ENCODE results near the gene LRP1-AS. TPM values are rescaled to one million over a fixed set of nuclear protein-coding genes. Genes with fewer than 3 reads are reported as not detected.

Gene LRP1-AS
- total RNA-seq, 1 experiment from 2014 or later = not detected

DNA sequence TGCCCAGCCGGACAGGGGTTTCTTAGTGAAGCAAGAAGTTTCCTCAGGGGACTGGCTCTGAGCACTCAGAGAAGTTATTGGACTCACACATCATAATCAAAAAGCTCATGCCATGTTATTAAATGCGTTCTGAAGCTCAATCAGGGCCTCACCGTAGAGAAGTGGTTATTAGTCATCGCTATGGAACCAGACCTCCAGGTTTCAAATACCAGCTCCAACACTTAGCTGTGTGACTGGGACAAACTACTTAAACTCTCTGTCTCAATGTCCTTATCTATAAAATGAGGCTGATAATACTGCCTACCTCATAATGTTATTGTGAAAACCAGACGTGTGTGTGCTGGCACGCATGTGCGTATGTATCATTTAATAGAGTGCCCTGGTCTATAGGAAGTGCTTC lies 43.6 kb downstream of the LRP1-AS start:
- DNase-seq (ENCODE audit: low spot score) (no peak), ATAC-seq (no peak)
- Mint-ChIP-seq H3K27ac (no peak overlapping the region), H3K4me1 (peaks cover 6% of the 10 kb centered on the region; the same call in 1 of the 2 replicates), H3K27me3 (ENCODE audit: low read depth) (no peaks in the 10 kb centered on the region), H3K4me3 (no peak overlapping the region), H3K36me3 (peaks cover 24% of the 10 kb centered on the region), H3K9me3 (no peaks in the 10 kb centered on the region)
- no peak for TF ChIP-seq CREM (CRISPR knock-in tag; IDR thresholded peaks at IDR 0.05)
- TF ChIP-seq MLX (CRISPR knock-in tag; IDR thresholded peaks at IDR 0.05) = no peak
- TF ChIP-seq ZNF416 (CRISPR knock-in tag; IDR thresholded peaks at IDR 0.05) = no peak
- no peak for TF ChIP-seq PRDM15 (CRISPR knock-in tag; IDR thresholded peaks at IDR 0.05)
- TF ChIP-seq NR1H2 (CRISPR knock-in tag; IDR thresholded peaks at IDR 0.05) = no peak
- no peak for TF ChIP-seq E2F1 (CRISPR knock-in tag; IDR thresholded peaks at IDR 0.05)
- TF ChIP-seq ZBTB21 (CRISPR knock-in tag; IDR thresholded peaks at IDR 0.05; ENCODE audit: borderline replicate concordance) = no peak
- TF ChIP-seq ZNF423 (CRISPR knock-in tag; IDR thresholded peaks at IDR 0.05) = no peak
- no peak for TF ChIP-seq ZNF396 (CRISPR knock-in tag; IDR thresholded peaks at IDR 0.05; ENCODE audit: borderline replicate concordance)
- no peak for TF ChIP-seq SMAD3 (CRISPR knock-in tag; IDR thresholded peaks at IDR 0.05; ENCODE audit: borderline replicate concordance)
- no peak for TF ChIP-seq TEAD1 (CRISPR knock-in tag; IDR thresholded peaks at IDR 0.05)
- ChIA-PET POLR2A (interaction anchor here (0.8 kb wide), 1 partner anchor 12 kb away, joined by 5 read pairs; no protein-coding TSS in a partner anchor), CTCF (interaction anchor here (1.1 to 2.7 kb wide), 3 partner anchors 8 to 35 kb away, joined by 3 to 19 read pairs (median 6); partner anchors contain the start of gene STAT6)

- Mint-ChIP-seq H3K36me3 (peaks cover 25% of the 10 kb centered on the region), H3K9me3 (no peaks in the 10 kb centered on the region), H3K4me3 (no peak overlapping the region), H3K27ac (no peak overlapping the region), H3K27me3 (ENCODE audit: low read depth) (no peaks in the 10 kb centered on the region), H3K4me1 (no peaks in the 10 kb centered on the region)
- TF ChIP-seq NFYB (CRISPR knock-in tag; conservative IDR thresholded peaks at IDR 0.05; ENCODE audit: low read depth) (no peak), GABPB1 (CRISPR knock-in tag; IDR thresholded peaks at IDR 0.05) (0 out of 2 replicates have a peak, but pooled peaks have one; percentile 26)
- DNase-seq (ENCODE audit: low spot score) = no peak
- ATAC-seq = no peak
- CTCF ChIA-PET = interaction anchor here (0.5 to 2.7 kb wide), 6 partner anchors 10 to 1017 kb away, joined by 3 to 19 read pairs (median 4); partner anchors contain the start of gene STAT6
- POLR2A ChIA-PET = no interaction called here
These were observed 45.3 kb downstream of the LRP1-AS start for GRCh38 chr12:57101892-57102695.

GRCh38 chr12:57099766-57100165 lies 47.7 kb downstream of the LRP1-AS start:
- Mint-ChIP-seq H3K9me3 (no peaks in the 10 kb centered on the region), H3K27ac (no peak overlapping the region), H3K36me3 (peaks cover 39% of the 10 kb centered on the region), H3K4me3 (no peak overlapping the region), H3K27me3 (ENCODE audit: low read depth) (no peaks in the 10 kb centered on the region), H3K4me1 (peaks cover 7% of the 10 kb centered on the region)
- CTCF ChIA-PET = interaction anchor here (1.0 to 6.5 kb wide), 4 partner anchors 12 to 83 kb away, joined by 3 to 46 read pairs (median 4); partner anchors contain the start of gene STAT6
- no peak for DNase-seq (ENCODE audit: low spot score)
- no peak for ATAC-seq
- POLR2A ChIA-PET = interaction anchor here (1.4 kb wide), 1 partner anchor 11 kb away, joined by 4 read pairs; the partner anchor contains the start of gene STAT6
- TF ChIP-seq HMGA2 (CRISPR knock-in tag; IDR thresholded peaks at IDR 0.05) (no peak), ESRRA (CRISPR knock-in tag; IDR thresholded peaks at IDR 0.05; ENCODE audit: borderline replicate concordance) (no peak), STAT6 (CRISPR knock-in tag; conservative IDR thresholded peaks at IDR 0.05; ENCODE audit: low read depth) (no peak), ERG (CRISPR knock-in tag; IDR thresholded peaks at IDR 0.05) (no peak), KAT7 (CRISPR knock-in tag; IDR thresholded peaks at IDR 0.05; ENCODE audit: borderline replicate concordance) (no peak), ZBTB43 (CRISPR knock-in tag; IDR thresholded peaks at IDR 0.05) (no peak), GTF2I (CRISPR knock-in tag; conservative IDR thresholded peaks at IDR 0.05) (no peak), ZNF416 (CRISPR knock-in tag; IDR thresholded peaks at IDR 0.05) (no peak)

All from WTC11 (cell line).